Measurements from ENCODE around the gene PLXNA4.

Gene PLXNA4

GRCh38 chr7:132614428-132615318 is 38.4 kb upstream of the PLXNA4 start:
- Histone ChIP-seq H3K9me2 (replicated peaks; ENCODE audit: control insufficient read depth, low read length) (no peaks in the 10 kb centered on the region), H3K27ac (ENCODE audit: low read depth, low read length) (no peak overlapping the region), H3K9me3 (ENCODE audit: control insufficient read depth, insufficient read depth, low read length) (no peaks in the 10 kb centered on the region), H3K79me2 (ENCODE audit: control insufficient read depth, low read length) (no peaks in the 10 kb centered on the region), H3K4me2 (ENCODE audit: low read length) (peak overlapping the region; percentile 43), H3F3A (ENCODE audit: control insufficient read depth, insufficient read depth) (no peaks in the 10 kb centered on the region), H3K27me3 (ENCODE audit: control insufficient read depth, low read length) (0 out of 2 replicates have a peak, but pooled peaks cover 4% of the 10 kb centered on the region), H3K4me1 (ENCODE audit: control insufficient read depth, low read length) (peaks cover 7% of the 10 kb centered on the region), H4K20me1 (ENCODE audit: control insufficient read depth, insufficient read depth, low read depth, low read length) (no peaks in the 10 kb centered on the region), H3K4me3 (ENCODE audit: low read length) (0 out of 2 replicates have a peak overlapping the region, but pooled peaks have one; percentile 5), H3K36me3 (ENCODE audit: control insufficient read depth, low read length) (no peaks in the 10 kb centered on the region)
- TF ChIP-seq EZH2phosphoT487 (IDR thresholded peaks at IDR 0.05; ENCODE audit: borderline replicate concordance, low read length) = no peak

- H3K79me2 ChIP-seq (ENCODE audit: control insufficient read depth, low read length) = no peaks in the 10 kb centered on the region
- H3K27ac ChIP-seq (ENCODE audit: low read depth, low read length) = no peak overlapping the region
- no peaks in the 10 kb centered on the region for H3K9me2 ChIP-seq (replicated peaks; ENCODE audit: control insufficient read depth, low read length)
- peaks cover 7% of the 10 kb centered on the region for H3K4me1 ChIP-seq (ENCODE audit: control insufficient read depth, low read length)
- no peaks in the 10 kb centered on the region for H3K9me3 ChIP-seq (ENCODE audit: control insufficient read depth, insufficient read depth, low read length)
- H3F3A ChIP-seq (ENCODE audit: control insufficient read depth, insufficient read depth) = no peaks in the 10 kb centered on the region
- no peaks in the 10 kb centered on the region for H4K20me1 ChIP-seq (ENCODE audit: control insufficient read depth, insufficient read depth, low read depth, low read length)
- H3K4me3 ChIP-seq (ENCODE audit: low read length) = no peak overlapping the region
- H3K36me3 ChIP-seq (ENCODE audit: control insufficient read depth, low read length) = no peaks in the 10 kb centered on the region
- 0 out of 2 replicates have a peak, but pooled peaks cover 4% of the 10 kb centered on the region for H3K27me3 ChIP-seq (ENCODE audit: control insufficient read depth, low read length)
- TF ChIP-seq EZH2phosphoT487 (IDR thresholded peaks at IDR 0.05; ENCODE audit: borderline replicate concordance, low read length) (no peak), CTCF (IDR thresholded peaks at IDR 0.05; ENCODE audit: low read depth, low read length, poor library complexity, severe bottlenecking) (no peak)
- H3K4me2 ChIP-seq (ENCODE audit: low read length) = no peak overlapping the region
These were observed 37.5 kb upstream of the PLXNA4 start for GRCh38 chr7:132613737-132614136.

GRCh38 chr7:132610995-132611394 is 34.7 kb upstream of the PLXNA4 start:
- no peak overlapping the region for H3K4me2 ChIP-seq (ENCODE audit: low read length)
- H3K27me3 ChIP-seq (ENCODE audit: control insufficient read depth, low read length) = 0 out of 2 replicates have a peak, but pooled peaks cover 4% of the 10 kb centered on the region
- no peaks in the 10 kb centered on the region for H4K20me1 ChIP-seq (ENCODE audit: control insufficient read depth, insufficient read depth, low read depth, low read length)
- TF ChIP-seq CTCF (IDR thresholded peaks at IDR 0.05; ENCODE audit: low read depth, low read length, poor library complexity, severe bottlenecking) = no peak
- no peak for TF ChIP-seq EZH2phosphoT487 (IDR thresholded peaks at IDR 0.05; ENCODE audit: borderline replicate concordance, low read length)
- H3K9me2 ChIP-seq (replicated peaks; ENCODE audit: control insufficient read depth, low read length) = no peaks in the 10 kb centered on the region
- no peak overlapping the region for H3K27ac ChIP-seq (ENCODE audit: low read depth, low read length)
- H3K36me3 ChIP-seq (ENCODE audit: control insufficient read depth, low read length) = no peaks in the 10 kb centered on the region
- H3K4me1 ChIP-seq (ENCODE audit: control insufficient read depth, low read length) = peaks cover 7% of the 10 kb centered on the region
- H3F3A ChIP-seq (ENCODE audit: control insufficient read depth, insufficient read depth) = no peaks in the 10 kb centered on the region
- no peak overlapping the region for H3K4me3 ChIP-seq (ENCODE audit: low read length)
- H3K79me2 ChIP-seq (ENCODE audit: control insufficient read depth, low read length) = no peaks in the 10 kb centered on the region
- H3K9me3 ChIP-seq (ENCODE audit: control insufficient read depth, insufficient read depth, low read length) = no peaks in the 10 kb centered on the region

Measured in DOHH2 (cell line).